Measurements from ENCODE around the gene SOHLH2. TPM values are rescaled to one million over a fixed set of nuclear protein-coding genes. Genes with fewer than 3 reads are reported as not detected.

The SOHLH2 gene
- total and polyA plus RNA-seq, 2 of the 4 experiments (the other 2 are of a cell fraction) = 0.17 to 0.18 TPM

DNA sequence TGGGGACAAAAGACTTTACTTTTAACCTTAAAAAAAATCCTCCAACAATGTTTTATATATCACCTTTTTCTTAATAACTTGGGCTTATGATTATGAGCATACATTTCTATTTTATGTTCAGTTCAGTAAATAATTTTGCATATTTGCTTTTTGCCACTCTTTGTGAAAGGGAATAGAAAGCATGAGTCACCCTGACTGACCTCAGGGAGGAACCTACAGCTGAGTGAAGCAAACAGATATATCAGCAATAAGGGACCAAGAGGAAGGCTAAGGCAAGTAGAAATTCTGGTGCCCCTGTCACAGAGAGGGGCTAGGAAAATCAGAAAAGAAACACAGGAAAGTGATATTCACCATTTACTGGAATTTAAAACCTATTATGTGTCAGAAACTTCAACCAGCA, 37.2 kb upstream of the SOHLH2 start:
- POLR2A ChIA-PET (ENCODE audit: unreplicated experiment) = no interaction called here
- no peak overlapping the region for H2AK5ac ChIP-seq (ENCODE audit: low read depth, low read length)
- H2BK5ac ChIP-seq (ENCODE audit: low read depth, low read length, poor library complexity, severe bottlenecking) = no peak overlapping the region
- H3K23ac ChIP-seq (ENCODE audit: low read depth, low read length) = no peak overlapping the region
- H3K4me1 ChIP-seq (ENCODE audit: control insufficient read depth, insufficient read depth, low read length) = no peaks in the 10 kb centered on the region
- H3K9me3 ChIP-seq (ENCODE audit: control insufficient read depth, insufficient read depth, low read length) = no peaks in the 10 kb centered on the region
- H3K27me3 ChIP-seq (ENCODE audit: control insufficient read depth, insufficient read depth, low read length) = no peaks in the 10 kb centered on the region
- H3K4me3 ChIP-seq (ENCODE audit: insufficient read depth, low read depth, low read length) = no peak overlapping the region
- intact Hi-C loops (cut with micrococcal nuclease) (no loop called here), in situ Hi-C loops (cut with MboI; ENCODE audit: low sequenced_read_pairs) (no loop called here), dilution Hi-C loops (cut with HindIII; ENCODE audit: low sequenced_read_pairs, unreplicated experiment) (no loop called here)
- no peak overlapping the region for H3K56ac ChIP-seq (ENCODE audit: extremely low read depth, insufficient read depth, low read length)
- no peak overlapping the region for H3K27ac ChIP-seq (ENCODE audit: insufficient read depth, low read length)
- H2BK120ac ChIP-seq (ENCODE audit: low read depth, low read length) = no peak overlapping the region
- no peak overlapping the region for H2AK9ac ChIP-seq (replicated peaks; ENCODE audit: low read depth, low read length, poor library complexity)
- no peak overlapping the region for H4K5ac ChIP-seq (ENCODE audit: low read depth, low read length)
- H3K4ac ChIP-seq (ENCODE audit: low read depth, low read length) = no peak overlapping the region
- DNase-seq = no peak
- no peak overlapping the region for H3K14ac ChIP-seq (replicated peaks; ENCODE audit: low read depth, low read length)
- CTCF ChIA-PET = interaction anchor here (1.4 kb wide), 1 partner anchor 10 kb away, joined by 3 read pairs; no protein-coding TSS in a partner anchor
- no peaks in the 10 kb centered on the region for H3K79me1 ChIP-seq (ENCODE audit: low read depth in 1 of 2, low read length in 2 of 2)
- no peak overlapping the region for H4K8ac ChIP-seq (ENCODE audit: low read depth in 2 of 2, low read length in 2 of 2)
- H3K9ac ChIP-seq (ENCODE audit: low read depth, low read length) = no peak overlapping the region
- no peaks in the 10 kb centered on the region for H3K9me1 ChIP-seq (ENCODE audit: insufficient read depth, low read length)
- ATAC-seq (ENCODE audit: low read depth) = no peak
- no peak overlapping the region for H4K91ac ChIP-seq (ENCODE audit: insufficient read depth, low read depth, low read length)
- H3K18ac ChIP-seq (ENCODE audit: low read depth, low read length) = no peak overlapping the region
- H4K20me1 ChIP-seq (ENCODE audit: insufficient read depth, low read length) = no peaks in the 10 kb centered on the region
- no peak overlapping the region for H2AFZ ChIP-seq (replicated peaks; ENCODE audit: low read length, poor library complexity)
- no peak for TF ChIP-seq MAFK (IDR thresholded peaks at IDR 0.05; ENCODE audit: low read depth, low read length)
- no peak for TF ChIP-seq NFE2L2 (IDR thresholded peaks at IDR 0.05; ENCODE audit: low read depth, low read length)
- no peak for TF ChIP-seq POLR2A (IDR thresholded peaks at IDR 0.05; ENCODE audit: low read depth, low read length)
- TF ChIP-seq RAD21 (IDR thresholded peaks at IDR 0.05; ENCODE audit: low read length) = no peak
- no peak for TF ChIP-seq MAZ (IDR thresholded peaks at IDR 0.05; ENCODE audit: borderline replicate concordance, low read depth, low read length)
- no peak for TF ChIP-seq MXI1 (IDR thresholded peaks at IDR 0.05; ENCODE audit: borderline replicate concordance, low read depth, low read length)
- TF ChIP-seq, protein P1, sequence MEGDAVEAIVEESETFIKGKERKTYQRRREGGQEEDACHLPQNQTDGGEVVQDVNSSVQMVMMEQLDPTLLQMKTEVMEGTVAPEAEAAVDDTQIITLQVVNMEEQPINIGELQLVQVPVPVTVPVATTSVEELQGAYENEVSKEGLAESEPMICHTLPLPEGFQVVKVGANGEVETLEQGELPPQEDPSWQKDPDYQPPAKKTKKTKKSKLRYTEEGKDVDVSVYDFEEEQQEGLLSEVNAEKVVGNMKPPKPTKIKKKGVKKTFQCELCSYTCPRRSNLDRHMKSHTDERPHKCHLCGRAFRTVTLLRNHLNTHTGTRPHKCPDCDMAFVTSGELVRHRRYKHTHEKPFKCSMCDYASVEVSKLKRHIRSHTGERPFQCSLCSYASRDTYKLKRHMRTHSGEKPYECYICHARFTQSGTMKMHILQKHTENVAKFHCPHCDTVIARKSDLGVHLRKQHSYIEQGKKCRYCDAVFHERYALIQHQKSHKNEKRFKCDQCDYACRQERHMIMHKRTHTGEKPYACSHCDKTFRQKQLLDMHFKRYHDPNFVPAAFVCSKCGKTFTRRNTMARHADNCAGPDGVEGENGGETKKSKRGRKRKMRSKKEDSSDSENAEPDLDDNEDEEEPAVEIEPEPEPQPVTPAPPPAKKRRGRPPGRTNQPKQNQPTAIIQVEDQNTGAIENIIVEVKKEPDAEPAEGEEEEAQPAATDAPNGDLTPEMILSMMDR (conservative IDR thresholded peaks at IDR 0.05; ENCODE audit: low read depth, low read length) = no peak
- TF ChIP-seq RCOR1 (IDR thresholded peaks at IDR 0.05; ENCODE audit: insufficient replicate concordance, low read length) = no peak
- TF ChIP-seq SMC3 (IDR thresholded peaks at IDR 0.05; ENCODE audit: low read depth, low read length) = no peak
- TF ChIP-seq CHD1 (IDR thresholded peaks at IDR 0.05; ENCODE audit: low read depth, low read length) = no peak
- TF ChIP-seq RFX5 (IDR thresholded peaks at IDR 0.05; ENCODE audit: low read depth, low read length) = no peak
- TF ChIP-seq FOS (IDR thresholded peaks at IDR 0.05; ENCODE audit: low read depth, low read length) = no peak
- TF ChIP-seq, protein P2, sequence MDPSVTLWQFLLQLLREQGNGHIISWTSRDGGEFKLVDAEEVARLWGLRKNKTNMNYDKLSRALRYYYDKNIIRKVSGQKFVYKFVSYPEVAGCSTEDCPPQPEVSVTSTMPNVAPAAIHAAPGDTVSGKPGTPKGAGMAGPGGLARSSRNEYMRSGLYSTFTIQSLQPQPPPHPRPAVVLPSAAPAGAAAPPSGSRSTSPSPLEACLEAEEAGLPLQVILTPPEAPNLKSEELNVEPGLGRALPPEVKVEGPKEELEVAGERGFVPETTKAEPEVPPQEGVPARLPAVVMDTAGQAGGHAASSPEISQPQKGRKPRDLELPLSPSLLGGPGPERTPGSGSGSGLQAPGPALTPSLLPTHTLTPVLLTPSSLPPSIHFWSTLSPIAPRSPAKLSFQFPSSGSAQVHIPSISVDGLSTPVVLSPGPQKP (IDR thresholded peaks at IDR 0.05; ENCODE audit: borderline replicate concordance, low read depth, low read length) = no peak
- no peak for TF ChIP-seq CEBPB (IDR thresholded peaks at IDR 0.05; ENCODE audit: low read depth, low read length)
- H2BK20ac ChIP-seq (ENCODE audit: low read depth, low read length) = no peak overlapping the region
- BruUV-seq (replicated peaks) = no TSS peak
- no peak overlapping the region for H3K4me2 ChIP-seq (ENCODE audit: low read depth, low read length)
- no peak overlapping the region for H2BK15ac ChIP-seq (ENCODE audit: low read depth, low read length)
- no peaks in the 10 kb centered on the region for H3K36me3 ChIP-seq (ENCODE audit: control insufficient read depth, insufficient read depth, low read length)
